ENCODE measurements around the gene BCL11B. TPM values are rescaled to one million over a fixed set of nuclear protein-coding genes. Genes with fewer than 3 reads are reported as not detected.

The BCL11B gene
- total and polyA plus RNA-seq, 9 of the 15 experiments (the other 6 are each of a cell fraction or from before 2014, with no cell fraction given): 0.09 TPM; not detected in 8

- TF ChIP-seq MGA (IDR thresholded peaks at IDR 0.05) (no peak), ZNF57 (CRISPR knock-in tag; IDR thresholded peaks at IDR 0.05) (no peak), ILK (tag; IDR thresholded peaks at IDR 0.05; ENCODE audit: borderline replicate concordance, low read depth) (no peak), CREM (IDR thresholded peaks at IDR 0.05; ENCODE audit: low read depth) (no peak), KAT2B (IDR thresholded peaks at IDR 0.05; ENCODE audit: low read depth, low read length) (no peak), TEAD1 (CRISPR knock-in tag; IDR thresholded peaks at IDR 0.05) (no peak)
Observed at GRCh38 chr14:99244941-99245563, 26.9 kb downstream of the BCL11B start (continued).
